Esophagus squamous epithelium (tissue), 5 donors: Measurements from ENCODE around the gene CCNB1IP1. TPM values are rescaled to one million over a fixed set of nuclear protein-coding genes. Genes with fewer than 3 reads are reported as not detected.

Experiments used
- DNase-seq: peaks from one replicate; lab custom pipeline; 2025; lab: John Stamatoyannopoulos, UW
- H3K27ac ChIP-seq, 4 donors: fragments of 200-600 bp; sonication (generic); one replicate each; pipeline ENCODE4 v1.5.1; 2016 to 2019; ENCODE audit warnings: mild to moderate bottlenecking in 1 of 4
- H3K27me3 ChIP-seq, 4 donors: fragments of 200-600 bp; sonication (generic); 1 replicate in 3 of 4; 2 replicates in 1 of 4; pipeline versions ENCODE4 v1.5.1 to v1.6.0; 2017 to 2021; ENCODE audit warnings: antibody characterized with exemption in 1 of 4
- H3K36me3 ChIP-seq, 3 donors: fragments of 200-600 bp; sonication (generic); one replicate each; pipeline ENCODE4 v1.5.1; 2016 to 2019
- H3K4me1 ChIP-seq, 3 donors: fragments of 200-600 bp; sonication (generic); one replicate each; pipeline ENCODE4 v1.5.1; 2017 to 2019
- H3K4me3 ChIP-seq, 4 donors: fragments of 200-600 bp; sonication (generic); 1 replicate in 3 of 4; 2 replicates in 1 of 4; pipeline ENCODE4 v1.5.1; 2016 to 2019; ENCODE audit warnings: mild to moderate bottlenecking in 2 of 4, moderate library complexity in 1 of 4
- H3K9me3 ChIP-seq, 3 donors: fragments of 200-600 bp; sonication (generic); one replicate each; pipeline ENCODE4 v1.5.1; 2016 to 2019
- CTCF ChIP-seq, 6 experiments: fragments of 450-650 bp in 4 of 6; fragments of 200-600 bp in 2 of 6; sonication (generic) in 2 of 6; IDR thresholded peaks; one replicate each; pipeline ENCODE4 v1.5.1; 2016 to 2019; ENCODE audit warnings: antibody characterized with exemption in 6 of 6, mild to moderate bottlenecking in 4 of 6, moderate library complexity in 4 of 6
- POLR2A ChIP-seq, 4 donors: fragments of 450-650 bp; IDR thresholded peaks; one replicate each; pipeline ENCODE4 v1.6.1; 2017; ENCODE audit warnings: antibody characterized with exemption in 4 of 4, mild to moderate bottlenecking in 4 of 4, moderate library complexity in 3 of 4
- WGBS, 2 donors: methylation state at CpG; one replicate each; pipeline ENCODE4 v1.1.5; 2018; 5-methylcytosine and 5-hydroxymethylcytosine counted together
- intact Hi-C: fragments of 100-400 bp; cut with DNase I; formaldehyde crosslinking; loops from one replicate; pipeline ENCODE4 v1.15.0; 2022
- total RNA-seq, 4 donors: library from RNA; depleted of rRNA; stranded (reverse); fragments of >200 nt; gene quantifications; one replicate each; pipeline ENCODE4 v1.1.0, GENCODE V29; 2016
- donor health status: DM: yes; HTN: yes; CAD: no.

Gene CCNB1IP1
- total RNA-seq = 10 to 100 TPM in 3 of 4 donors, 1 to 10 TPM in 1; 7.6 to 68.1 (median 33.4) TPM

GRCh38 chr14:20332788-20333493 is at the start of gene CCNB1IP1:
CCNB1IP1 (minus strand) TSS chr14:20333279; CDS start chr14:20316523, 16,756 bp downstream.
- Histone ChIP-seq H3K4me1 (peaks cover 0 to 40% (median 0%) of the 10 kb centered on the region in 3 donors), H3K4me3 (peak within 1 kb of the TSS; percentile 40 to 73 (median 64)), H3K27ac (peak within 1 kb of the TSS; percentile 78 to 94 (median 90)), H3K9me3 (no peaks in the 10 kb centered on the region), H3K27me3 (no peaks in the 10 kb centered on the region), H3K36me3 (peaks cover 0 to 16% (median 0%) of the 10 kb centered on the region in 3 donors)
- 0% methylated on average over 12 to 15 of the region's 19 CpGs for WGBS, 2 donors
- no peak for DNase-seq
- intact Hi-C loops = loop anchor here (10.0 kb wide), 1 partner anchor 352 kb away; the partner anchor contains the start of genes ANG and RNASE4
- peak in 2 of 4 donors; percentile 43 to 61 for TF ChIP-seq POLR2A (IDR thresholded peaks at IDR 0.05)
- TF ChIP-seq CTCF (IDR thresholded peaks at IDR 0.05) = no peak

GRCh38 chr14:20382526-20382925 is 49.4 kb upstream of the CCNB1IP1 start:
- no peak overlapping the region for H3K27ac ChIP-seq
- intact Hi-C loops = no loop called here
- no peaks in the 10 kb centered on the region for H3K27me3 ChIP-seq
- peaks cover 75 to 100% (median 85%) of the 10 kb centered on the region in 3 donors for H3K36me3 ChIP-seq
- TF ChIP-seq POLR2A (IDR thresholded peaks at IDR 0.05) (no peak), CTCF (IDR thresholded peaks at IDR 0.05) (no peak)
- no peaks in the 10 kb centered on the region for H3K9me3 ChIP-seq
- no peak for DNase-seq
- WGBS, 2 donors = 90 to 95% methylated on average over 9 to 11 of the region's 12 CpGs
- H3K4me1 ChIP-seq = no peaks in the 10 kb centered on the region
- no peak overlapping the region for H3K4me3 ChIP-seq

- intact Hi-C loops = no loop called here
- WGBS, 2 donors = 73 to 87% methylated on average over 2 to 3 of the region's 7 CpGs
- no peak for DNase-seq
- Histone ChIP-seq H3K27me3 (no peaks in the 10 kb centered on the region), H3K4me1 (no peaks in the 10 kb centered on the region), H3K9me3 (no peaks in the 10 kb centered on the region), H3K36me3 (peaks cover 70 to 100% (median 91%) of the 10 kb centered on the region in 3 donors), H3K4me3 (no peak overlapping the region), H3K27ac (no peak overlapping the region)
- TF ChIP-seq POLR2A (IDR thresholded peaks at IDR 0.05) = no peak
- no peak for TF ChIP-seq CTCF (IDR thresholded peaks at IDR 0.05)
Observed at GRCh38 chr14:20381341-20381740, 48.3 kb upstream of the CCNB1IP1 start.

- no peaks in the 10 kb centered on the region for H3K9me3 ChIP-seq
- no peaks in the 10 kb centered on the region for H3K27me3 ChIP-seq
- intact Hi-C loops = no loop called here
- TF ChIP-seq CTCF (IDR thresholded peaks at IDR 0.05) (no peak), POLR2A (IDR thresholded peaks at IDR 0.05) (no peak)
- no peaks in the 10 kb centered on the region for H3K4me1 ChIP-seq
- DNase-seq = no peak
- 81 to 88% methylated on average over 6 of the region's 6 CpGs for WGBS, 2 donors
- no peak overlapping the region for H3K27ac ChIP-seq
- H3K36me3 ChIP-seq = peaks cover 64 to 100% (median 91%) of the 10 kb centered on the region in 3 donors
- no peak overlapping the region for H3K4me3 ChIP-seq
Observed at GRCh38 chr14:20380681-20381080, 47.6 kb upstream of the CCNB1IP1 start.

GRCh38 chr14:20379743-20380142 is 46.7 kb upstream of the CCNB1IP1 start:
- TF ChIP-seq POLR2A (IDR thresholded peaks at IDR 0.05) = no peak
- no peak for TF ChIP-seq CTCF (IDR thresholded peaks at IDR 0.05)
- Histone ChIP-seq H3K27ac (no peak overlapping the region), H3K9me3 (no peaks in the 10 kb centered on the region), H3K27me3 (no peaks in the 10 kb centered on the region), H3K4me3 (no peak overlapping the region), H3K36me3 (peaks cover 59 to 100% (median 91%) of the 10 kb centered on the region in 3 donors), H3K4me1 (no peaks in the 10 kb centered on the region)
- intact Hi-C loops = no loop called here
- WGBS, 2 donors = 55 to 86% methylated on average over 1 of the region's 1 CpG
- no peak for DNase-seq
